GM18870 (cell line): ENCODE measurements around the gene TRMT61A.
"Not testable (repeated sequence)": the region's sequence is repeated elsewhere in the genome, so short reads cannot be mapped to it uniquely, and the experiment has no call there.

Source experiments
- ATAC-seq: cut with Tn5 transposase; IDR thresholded peaks from one replicate; pipeline ENCODE4 v1.9.1; 2021; ENCODE audit warnings: moderate library complexity; ENCODE audit not compliant: unreplicated experiment

TRMT61A gene

DNA sequence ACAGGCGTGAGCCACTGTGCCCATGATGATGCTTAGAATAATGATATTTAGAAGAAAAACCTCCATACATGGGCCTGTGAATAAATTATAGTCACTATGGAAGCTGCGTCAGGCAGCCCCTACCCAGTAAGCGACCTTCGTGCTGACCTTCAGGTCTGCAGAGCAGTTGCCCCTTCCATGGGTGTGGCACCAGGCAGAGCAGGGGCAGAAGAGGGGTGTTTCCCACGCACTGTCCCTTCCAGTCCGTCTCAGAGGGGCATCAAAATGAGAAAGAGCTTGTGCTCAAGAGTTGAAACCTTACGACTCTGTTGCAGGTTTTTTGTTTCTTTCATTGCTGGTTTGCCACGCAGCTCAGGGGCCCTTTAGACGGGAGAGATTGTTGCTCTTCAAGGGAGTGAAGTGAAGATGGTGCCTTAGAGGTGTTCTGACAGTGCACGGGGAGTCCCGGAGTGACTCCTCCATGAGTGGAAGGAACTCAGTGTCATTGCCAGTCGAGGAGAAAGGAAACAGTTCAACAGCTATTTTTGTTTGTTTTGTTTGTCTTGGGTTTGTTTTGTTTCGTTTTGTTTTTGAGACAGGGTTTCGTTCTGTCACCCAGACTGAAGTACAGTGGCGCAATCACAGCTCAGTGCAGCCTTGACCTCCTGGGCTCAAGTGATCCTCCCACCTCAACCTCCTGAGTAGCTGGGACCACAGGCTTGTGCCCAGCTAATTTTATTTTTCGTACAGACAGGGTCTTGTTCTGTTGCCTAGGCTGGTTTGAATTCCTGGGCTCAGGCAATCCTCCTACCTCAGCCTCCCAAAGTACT, 20.3 kb upstream of the TRMT61A start:
- ATAC-seq, result no peak

GRCh38 chr14:103509864-103510723, 18.9 kb upstream of the TRMT61A start:
- no peak for ATAC-seq

DNA sequence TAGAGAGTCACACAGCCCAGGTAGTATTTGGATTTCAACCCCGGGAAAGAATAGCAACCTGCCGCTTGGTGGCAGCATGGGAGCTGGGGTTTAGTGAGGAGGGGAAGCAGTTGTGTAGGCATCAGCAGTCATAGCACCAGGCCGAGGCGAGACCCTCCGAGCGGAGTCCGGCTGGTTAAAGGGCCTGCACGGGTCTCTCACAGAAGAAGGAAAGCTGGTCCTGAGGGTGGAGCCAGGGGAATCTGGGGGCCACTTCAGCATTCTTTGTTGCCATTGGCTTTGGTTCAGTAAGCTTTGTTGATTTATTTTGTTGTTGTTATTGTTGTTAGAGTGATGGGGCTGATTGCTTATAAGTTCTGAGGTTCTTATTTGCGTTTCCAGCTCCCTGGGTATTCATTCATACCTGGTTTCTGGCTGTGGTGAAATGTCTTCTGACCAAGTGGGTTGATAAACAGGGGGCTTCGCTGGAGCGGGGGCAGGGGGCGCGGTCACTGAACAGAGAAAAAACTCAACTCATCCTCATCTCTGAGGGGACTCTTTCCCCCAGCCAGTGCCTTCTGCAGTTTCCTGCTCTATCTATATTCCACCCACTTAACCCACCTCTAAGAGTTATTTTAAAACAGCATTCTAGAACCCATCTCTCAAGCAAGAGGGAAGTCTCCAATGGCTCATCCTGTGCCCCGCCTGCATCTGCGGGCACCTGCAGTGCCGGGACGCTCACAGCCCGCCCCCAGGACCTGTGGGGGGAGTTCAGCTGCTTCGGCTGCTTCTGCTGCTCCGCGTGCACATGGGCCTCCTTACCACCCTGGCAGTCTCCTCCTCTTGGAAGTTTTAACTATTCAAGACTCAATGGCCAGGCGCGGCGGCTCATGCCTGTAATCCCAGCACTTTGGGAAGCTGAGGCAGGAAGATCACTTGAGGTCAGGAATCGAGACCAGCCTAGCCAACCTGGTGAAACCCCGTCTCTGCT, 18.0 kb upstream of the TRMT61A start:
- ATAC-seq, result no peak

DNA sequence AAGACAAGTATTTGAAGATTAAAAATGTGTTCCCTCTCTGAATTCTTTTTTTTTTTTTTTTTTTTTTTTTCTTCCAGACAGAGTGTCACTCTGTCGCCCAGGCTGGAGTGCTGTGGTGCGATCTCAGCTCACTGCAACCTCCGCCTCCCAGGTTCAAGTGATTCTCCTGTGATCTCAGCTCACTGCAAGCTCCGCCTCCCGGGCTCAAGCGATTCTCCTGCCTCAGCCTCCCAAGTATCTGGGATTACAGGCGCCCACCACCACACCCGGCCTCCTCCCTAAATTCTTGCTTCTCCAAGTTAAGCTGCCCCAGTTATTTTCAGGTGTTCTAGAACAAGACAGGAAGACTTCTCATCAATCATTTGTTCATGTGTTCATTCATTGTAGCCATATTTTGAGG, 16.8 kb upstream of the TRMT61A start:
- not testable (repeated sequence) for ATAC-seq

DNA sequence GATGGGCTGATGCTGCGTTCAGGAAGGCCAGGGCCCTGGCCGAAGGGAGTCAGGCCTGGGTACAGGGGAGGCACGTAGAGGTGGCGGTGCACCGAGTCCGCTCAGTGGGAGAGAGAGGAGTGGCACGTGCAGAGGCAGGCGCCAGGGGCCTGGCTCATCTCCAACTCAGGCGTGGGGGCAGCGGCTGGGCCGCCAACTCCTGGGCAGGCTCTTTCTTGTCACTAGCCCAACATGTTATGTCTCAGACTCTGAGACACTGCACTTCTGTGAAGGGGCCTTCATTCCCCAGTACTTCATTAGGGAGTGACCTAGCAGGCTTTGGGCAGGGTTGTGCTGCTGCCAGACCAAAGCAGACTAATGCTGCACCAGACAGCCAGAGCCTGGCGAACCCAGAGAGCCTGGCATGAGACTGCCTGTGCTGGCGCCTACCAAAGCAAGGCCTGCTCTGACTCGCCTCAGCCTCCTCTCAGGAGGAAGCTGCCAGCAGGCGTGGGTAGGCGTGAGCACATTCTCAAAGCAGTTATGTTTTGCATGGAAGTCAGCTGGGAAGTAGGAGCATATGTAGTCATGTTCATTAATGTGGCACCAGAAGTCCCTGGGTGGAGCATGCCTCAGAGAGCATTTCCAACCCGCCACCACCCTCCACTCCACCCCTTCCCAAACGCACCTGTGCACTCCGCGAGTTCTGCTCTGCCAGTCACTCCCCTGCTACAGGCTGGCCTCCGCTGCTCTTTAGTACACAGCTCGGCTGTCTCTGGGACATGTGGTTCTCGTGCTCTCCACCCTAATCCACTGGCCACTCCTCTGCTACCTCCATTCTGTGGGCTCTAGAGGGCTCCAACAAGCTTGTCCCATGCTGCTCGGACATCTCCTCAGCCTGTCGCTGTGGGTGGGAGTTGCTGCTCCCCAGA, 16.0 kb upstream of the TRMT61A start:
- ATAC-seq, result no peak

- no peak for ATAC-seq
Measured at GRCh38 chr14:103514596-103515421, 14.2 kb upstream of the TRMT61A start.

- no peak for ATAC-seq
Measured at GRCh38 chr14:103516426-103517173, 12.4 kb upstream of the TRMT61A start.

DNA sequence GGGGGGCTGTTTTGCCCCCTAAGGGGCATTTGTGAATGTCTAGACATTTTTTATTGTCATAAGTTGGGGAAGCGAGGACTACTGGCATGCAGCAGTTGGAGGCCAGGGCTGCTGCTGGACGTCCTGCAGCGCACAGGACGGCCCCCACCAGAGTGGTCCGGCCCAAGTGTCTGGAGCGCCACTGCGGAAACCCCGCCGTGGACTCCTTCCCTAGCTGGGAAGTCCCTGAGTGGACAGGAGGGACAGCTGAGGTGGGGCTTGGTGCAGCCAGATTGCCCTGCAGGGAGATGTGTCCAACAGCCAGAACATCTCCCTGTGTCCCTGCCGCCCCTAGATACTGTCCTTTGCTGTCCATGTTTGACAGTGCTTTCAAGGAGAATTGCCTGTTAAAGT, 11.8 kb upstream of the TRMT61A start:
- no peak for ATAC-seq

- no peak for ATAC-seq
Measured at GRCh38 chr14:103517721-103518421, 11.1 kb upstream of the TRMT61A start.

GRCh38 chr14:103518422-103519042, 10.5 kb upstream of the TRMT61A start:
- ATAC-seq, result no peak

DNA sequence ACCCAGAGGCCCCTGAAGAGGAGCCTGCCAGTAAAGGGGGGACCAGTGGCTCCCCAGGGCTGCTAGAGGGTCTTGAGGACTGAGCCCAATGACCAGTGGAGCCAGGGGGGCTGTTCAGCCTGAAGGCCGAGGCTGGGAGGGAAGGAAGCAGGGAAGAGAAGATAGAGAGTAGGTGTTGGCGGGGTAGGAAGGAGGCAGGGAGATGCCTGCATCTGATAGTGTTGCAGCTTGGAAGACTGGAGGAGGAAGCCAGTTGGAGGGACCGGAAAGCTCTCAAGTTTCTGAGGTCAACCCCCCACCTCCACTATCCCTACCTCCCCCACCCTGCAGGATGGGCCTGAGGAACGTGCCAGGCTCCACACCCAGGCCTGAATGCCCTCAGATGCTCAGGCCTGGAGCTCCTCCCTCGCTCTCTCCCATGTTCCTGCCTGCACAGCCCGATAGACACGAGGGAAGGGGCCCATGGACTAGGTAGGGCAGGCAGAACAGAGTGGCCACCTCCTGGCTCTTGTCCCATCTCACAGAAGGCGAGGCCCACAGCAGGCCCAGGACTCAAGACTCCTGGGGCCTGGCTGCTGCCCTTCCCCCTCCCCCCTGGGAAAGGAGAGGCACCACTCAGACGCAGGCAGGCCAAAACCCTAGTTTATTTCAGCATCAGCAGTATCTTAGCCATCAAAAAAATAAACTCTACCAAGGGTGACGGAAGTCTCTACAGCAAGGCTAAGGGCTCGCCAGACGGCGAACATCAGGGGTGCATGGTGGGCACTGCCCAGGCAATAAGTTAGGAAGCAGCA, 9.8 kb upstream of the TRMT61A start:
- ATAC-seq, result no peak

DNA sequence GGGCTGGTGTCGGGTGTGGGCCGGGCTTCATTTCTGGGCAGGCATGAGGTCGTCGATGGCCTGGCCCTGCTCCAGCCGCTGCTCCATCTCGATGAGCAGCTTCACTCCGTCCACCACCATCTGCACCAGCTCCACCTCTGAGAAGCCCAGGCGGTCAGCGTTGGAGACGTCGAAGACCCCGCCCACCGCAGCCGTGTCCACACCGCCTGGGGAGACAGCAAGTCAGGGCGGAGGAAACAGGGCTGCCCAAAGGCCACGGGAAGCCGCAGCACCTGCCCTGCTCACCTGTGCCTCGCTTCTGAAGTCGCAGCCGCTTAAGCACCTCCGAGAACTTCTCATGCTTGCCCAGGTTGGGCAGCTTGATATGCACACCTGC, 9.2 kb upstream of the TRMT61A start:
- no peak for ATAC-seq

GRCh38 chr14:103520269-103520656, 8.7 kb upstream of the TRMT61A start:
- ATAC-seq, result no peak

- ATAC-seq, result no peak
Measured at GRCh38 chr14:103520657-103521437, 8.1 kb upstream of the TRMT61A start.

GRCh38 chr14:103521438-103521950, 7.5 kb upstream of the TRMT61A start:
- ATAC-seq, result no peak
